SK-N-MC (cell line): ENCODE data around the gene ALDH8A1.

Experiments used
- EZH2 ChIP-seq: fragments of 200-600 bp; sonication (generic); IDR thresholded peaks from one replicate; pipeline ENCODE4 v1.6.1; 2017; ENCODE audit warnings: antibody characterized with exemption
- FOXP2 ChIP-seq: optimal IDR thresholded peaks from 2 replicates; pipeline ENCODE3; 2011; ENCODE audit warnings: mild to moderate bottlenecking, moderate library complexity; ENCODE audit not compliant: insufficient read depth; ENCODE audit errors: extremely low read length, control extremely low read depth
- POLR2AphosphoS5 ChIP-seq: IDR thresholded peaks from 2 replicates; pipeline ENCODE4 v1.6.1; 2012; ENCODE audit warnings: mild to moderate bottlenecking, low read depth, low read length, borderline replicate concordance

DNA sequence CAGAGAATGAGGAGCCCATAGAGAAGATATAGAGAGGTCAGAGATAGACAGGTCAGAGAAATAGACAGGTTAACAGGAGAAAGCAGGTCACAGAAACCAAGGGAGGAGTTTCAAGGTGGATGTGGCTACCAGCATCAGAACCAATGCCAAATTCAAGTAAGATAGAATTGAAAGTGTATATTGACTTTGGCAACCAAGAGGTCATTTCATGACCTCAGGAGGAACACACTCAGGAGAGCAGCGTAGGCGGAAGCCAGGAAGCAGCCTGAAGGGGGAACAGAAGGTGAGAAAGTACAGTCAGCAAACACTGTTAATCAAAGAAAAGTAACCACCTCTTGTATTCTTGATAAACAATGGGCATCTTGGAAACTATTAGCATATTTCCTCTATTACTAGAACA, 33.9 kb upstream of the ALDH8A1 start:
- no peak for TF ChIP-seq EZH2
- TF ChIP-seq POLR2AphosphoS5, result no peak
- TF ChIP-seq FOXP2, result no peak
